ENCODE data around the gene OPA3.
A peak's percentile ranks its signal among the peaks of the same experiment; 100 is the strongest.

The OPA3 gene

DNA sequence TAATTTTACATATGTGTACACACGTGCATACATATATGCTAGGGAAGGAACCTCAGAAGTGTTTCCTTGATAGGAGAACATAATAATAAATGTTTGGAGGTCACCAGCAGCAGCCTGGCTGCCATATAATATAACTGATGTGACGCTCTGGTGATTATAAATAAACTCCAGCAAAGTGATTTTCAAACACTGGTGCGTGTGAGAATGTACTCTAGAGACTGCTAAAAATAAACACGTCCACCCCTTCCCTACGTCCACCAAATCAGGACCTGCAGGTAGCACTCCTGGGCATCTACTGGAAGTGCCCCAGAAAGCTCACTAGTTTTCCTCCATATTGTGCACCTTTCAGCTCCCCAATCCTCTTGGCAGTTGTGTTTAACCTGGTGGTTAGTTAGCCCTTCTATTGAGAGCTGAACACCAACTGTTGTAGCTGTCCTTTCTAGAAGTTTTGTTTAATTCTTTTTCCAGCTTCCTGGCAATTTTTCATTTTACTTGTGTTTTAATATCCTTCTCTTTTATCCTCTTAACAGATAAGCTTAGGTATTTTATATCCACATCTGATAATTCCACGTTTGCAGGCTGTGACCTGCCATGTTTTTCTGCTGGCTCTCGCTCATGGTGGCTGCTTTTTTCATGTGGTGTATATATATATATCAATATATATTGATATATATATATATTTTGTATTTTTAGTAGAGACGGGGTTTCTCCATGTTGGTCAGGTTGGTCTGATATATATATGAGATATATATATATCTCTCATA is 13.0 kb downstream of the OPA3 start:
- H2AFZ ChIP-seq (ENCODE audit: low read length): no peak overlapping the region
- H3K4me2 ChIP-seq (ENCODE audit: low read length): no peak overlapping the region
- no peaks in the 10 kb centered on the region for H3K9me2 ChIP-seq (ENCODE audit: low read depth, low read length)
- H3K36me3 ChIP-seq (ENCODE audit: insufficient read depth, low read length): no peaks in the 10 kb centered on the region; the same call in 1 of the 2 replicates
- no peak overlapping the region for H3K4me3 ChIP-seq (ENCODE audit: low read depth, low read length, poor library complexity, severe bottlenecking)
- H3K9me3 ChIP-seq (ENCODE audit: low read length): no peaks in the 10 kb centered on the region
- H3F3A ChIP-seq (ENCODE audit: insufficient read depth, low read length): no peaks in the 10 kb centered on the region; the same call in 1 of the 2 replicates
- no peak overlapping the region for H3K9ac ChIP-seq (ENCODE audit: low read length)
- TF ChIP-seq, protein P1, sequence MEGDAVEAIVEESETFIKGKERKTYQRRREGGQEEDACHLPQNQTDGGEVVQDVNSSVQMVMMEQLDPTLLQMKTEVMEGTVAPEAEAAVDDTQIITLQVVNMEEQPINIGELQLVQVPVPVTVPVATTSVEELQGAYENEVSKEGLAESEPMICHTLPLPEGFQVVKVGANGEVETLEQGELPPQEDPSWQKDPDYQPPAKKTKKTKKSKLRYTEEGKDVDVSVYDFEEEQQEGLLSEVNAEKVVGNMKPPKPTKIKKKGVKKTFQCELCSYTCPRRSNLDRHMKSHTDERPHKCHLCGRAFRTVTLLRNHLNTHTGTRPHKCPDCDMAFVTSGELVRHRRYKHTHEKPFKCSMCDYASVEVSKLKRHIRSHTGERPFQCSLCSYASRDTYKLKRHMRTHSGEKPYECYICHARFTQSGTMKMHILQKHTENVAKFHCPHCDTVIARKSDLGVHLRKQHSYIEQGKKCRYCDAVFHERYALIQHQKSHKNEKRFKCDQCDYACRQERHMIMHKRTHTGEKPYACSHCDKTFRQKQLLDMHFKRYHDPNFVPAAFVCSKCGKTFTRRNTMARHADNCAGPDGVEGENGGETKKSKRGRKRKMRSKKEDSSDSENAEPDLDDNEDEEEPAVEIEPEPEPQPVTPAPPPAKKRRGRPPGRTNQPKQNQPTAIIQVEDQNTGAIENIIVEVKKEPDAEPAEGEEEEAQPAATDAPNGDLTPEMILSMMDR (IDR thresholded peaks at IDR 0.05; ENCODE audit: low read length): no peak
- TF ChIP-seq EZH2 (IDR thresholded peaks at IDR 0.05; ENCODE audit: borderline replicate concordance, low read length): no peak
- H3K4me1 ChIP-seq (ENCODE audit: insufficient read depth, low read length, severe bottlenecking): peaks cover 22% of the 10 kb centered on the region
- H3K27me3 ChIP-seq (ENCODE audit: insufficient read depth, low read length): no peaks in the 10 kb centered on the region
- no peak overlapping the region for H3K27ac ChIP-seq (ENCODE audit: low read depth, low read length, poor library complexity, severe bottlenecking)
- 0 out of 2 replicates have a peak, but pooled peaks cover 3% of the 10 kb centered on the region for H3K79me2 ChIP-seq (ENCODE audit: insufficient read depth, low read length)
- no peaks in the 10 kb centered on the region for H4K20me1 ChIP-seq (ENCODE audit: insufficient read depth, low read length)

DNA sequence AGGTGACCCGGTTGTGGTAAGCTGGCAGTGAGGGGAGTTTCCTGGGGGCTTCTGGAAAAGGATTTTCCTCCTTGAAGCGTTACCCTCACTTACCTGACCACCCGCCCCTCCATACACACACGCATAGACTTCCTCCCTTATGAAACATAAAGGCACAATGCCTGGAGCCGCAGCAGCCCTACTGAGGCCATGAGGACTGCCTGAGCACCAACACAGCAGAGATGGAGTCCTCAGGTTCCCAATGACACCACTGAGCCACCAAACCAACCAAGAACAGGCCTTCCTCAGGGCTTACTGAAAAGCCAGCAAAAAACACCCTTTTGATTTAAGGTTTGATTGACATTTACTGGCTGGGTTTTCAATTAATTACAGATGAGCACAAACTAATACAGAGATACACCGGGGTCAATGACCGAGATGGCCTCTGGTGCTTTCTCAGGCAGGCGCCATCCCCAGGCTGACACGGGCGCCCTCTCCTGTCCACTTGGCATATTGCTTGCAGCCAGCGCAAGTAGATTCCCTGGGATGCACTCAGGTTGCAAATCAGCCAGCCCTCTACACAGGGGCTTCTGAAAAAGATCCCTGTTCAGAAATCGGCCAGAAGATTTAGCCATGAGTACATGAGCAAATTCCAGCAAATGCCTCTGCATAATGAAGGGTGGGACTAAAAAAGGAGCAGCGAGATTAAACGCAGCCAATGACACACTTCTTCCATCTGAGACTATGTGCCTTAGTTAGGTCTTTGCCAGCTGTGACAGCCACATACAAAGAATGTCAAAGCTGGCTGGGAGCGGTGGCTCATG is 14.8 kb downstream of the OPA3 start:
- no peak for TF ChIP-seq EZH2 (IDR thresholded peaks at IDR 0.05; ENCODE audit: borderline replicate concordance, low read length)
- TF ChIP-seq, protein P1 (IDR thresholded peaks at IDR 0.05; ENCODE audit: low read length): peak; percentile 96
- Histone ChIP-seq H2AFZ (ENCODE audit: low read length) (no peak overlapping the region), H4K20me1 (ENCODE audit: insufficient read depth, low read length) (no peaks in the 10 kb centered on the region), H3K27me3 (ENCODE audit: insufficient read depth, low read length) (no peaks in the 10 kb centered on the region), H3K36me3 (ENCODE audit: insufficient read depth, low read length) (no peaks in the 10 kb centered on the region; the same call in 1 of the 2 replicates), H3F3A (ENCODE audit: insufficient read depth, low read length) (no peaks in the 10 kb centered on the region; the same call in 1 of the 2 replicates), H3K4me1 (ENCODE audit: insufficient read depth, low read length, severe bottlenecking) (peaks cover 12% of the 10 kb centered on the region), H3K9ac (ENCODE audit: low read length) (no peak overlapping the region), H3K27ac (ENCODE audit: low read depth, low read length, poor library complexity, severe bottlenecking) (no peak overlapping the region), H3K4me2 (ENCODE audit: low read length) (no peak overlapping the region), H3K4me3 (ENCODE audit: low read depth, low read length, poor library complexity, severe bottlenecking) (no peak overlapping the region), H3K9me2 (ENCODE audit: low read depth, low read length) (no peaks in the 10 kb centered on the region), H3K9me3 (ENCODE audit: low read length) (no peaks in the 10 kb centered on the region), H3K79me2 (ENCODE audit: insufficient read depth, low read length) (0 out of 2 replicates have a peak, but pooled peaks cover 3% of the 10 kb centered on the region)

GRCh38 chr19:45568732-45569131 is 15.9 kb downstream of the OPA3 start:
- Histone ChIP-seq H3K9ac (ENCODE audit: low read length) (no peak overlapping the region), H3K4me1 (ENCODE audit: insufficient read depth, low read length, severe bottlenecking) (peaks cover 22% of the 10 kb centered on the region), H4K20me1 (ENCODE audit: insufficient read depth, low read length) (no peaks in the 10 kb centered on the region), H3K36me3 (ENCODE audit: insufficient read depth, low read length) (no peaks in the 10 kb centered on the region; the same call in 1 of the 2 replicates), H3K9me2 (ENCODE audit: low read depth, low read length) (no peaks in the 10 kb centered on the region), H2AFZ (ENCODE audit: low read length) (no peak overlapping the region), H3F3A (ENCODE audit: insufficient read depth, low read length) (no peaks in the 10 kb centered on the region; the same call in 1 of the 2 replicates), H3K27ac (ENCODE audit: low read depth, low read length, poor library complexity, severe bottlenecking) (no peak overlapping the region), H3K9me3 (ENCODE audit: low read length) (no peaks in the 10 kb centered on the region), H3K27me3 (ENCODE audit: insufficient read depth, low read length) (no peaks in the 10 kb centered on the region), H3K4me3 (ENCODE audit: low read depth, low read length, poor library complexity, severe bottlenecking) (no peak overlapping the region), H3K4me2 (ENCODE audit: low read length) (no peak overlapping the region), H3K79me2 (ENCODE audit: insufficient read depth, low read length) (no peaks in the 10 kb centered on the region)
- TF ChIP-seq, protein P1 (IDR thresholded peaks at IDR 0.05; ENCODE audit: low read length): no peak
- TF ChIP-seq EZH2 (IDR thresholded peaks at IDR 0.05; ENCODE audit: borderline replicate concordance, low read length): no peak

Measured in OCI-LY1 (cell line).